HG03354 (cell line): ENCODE measurements around the gene ANKFY1.
A peak's percentile ranks its signal among the peaks of the same experiment; 100 is the strongest.

Experiments used
- ATAC-seq: cut with Tn5 transposase; IDR thresholded peaks from one replicate; pipeline ENCODE4 v1.9.1; 2021; ENCODE audit warnings: mild to moderate bottlenecking; ENCODE audit not compliant: unreplicated experiment, poor library complexity, severe bottlenecking

The ANKFY1 gene, protein sequence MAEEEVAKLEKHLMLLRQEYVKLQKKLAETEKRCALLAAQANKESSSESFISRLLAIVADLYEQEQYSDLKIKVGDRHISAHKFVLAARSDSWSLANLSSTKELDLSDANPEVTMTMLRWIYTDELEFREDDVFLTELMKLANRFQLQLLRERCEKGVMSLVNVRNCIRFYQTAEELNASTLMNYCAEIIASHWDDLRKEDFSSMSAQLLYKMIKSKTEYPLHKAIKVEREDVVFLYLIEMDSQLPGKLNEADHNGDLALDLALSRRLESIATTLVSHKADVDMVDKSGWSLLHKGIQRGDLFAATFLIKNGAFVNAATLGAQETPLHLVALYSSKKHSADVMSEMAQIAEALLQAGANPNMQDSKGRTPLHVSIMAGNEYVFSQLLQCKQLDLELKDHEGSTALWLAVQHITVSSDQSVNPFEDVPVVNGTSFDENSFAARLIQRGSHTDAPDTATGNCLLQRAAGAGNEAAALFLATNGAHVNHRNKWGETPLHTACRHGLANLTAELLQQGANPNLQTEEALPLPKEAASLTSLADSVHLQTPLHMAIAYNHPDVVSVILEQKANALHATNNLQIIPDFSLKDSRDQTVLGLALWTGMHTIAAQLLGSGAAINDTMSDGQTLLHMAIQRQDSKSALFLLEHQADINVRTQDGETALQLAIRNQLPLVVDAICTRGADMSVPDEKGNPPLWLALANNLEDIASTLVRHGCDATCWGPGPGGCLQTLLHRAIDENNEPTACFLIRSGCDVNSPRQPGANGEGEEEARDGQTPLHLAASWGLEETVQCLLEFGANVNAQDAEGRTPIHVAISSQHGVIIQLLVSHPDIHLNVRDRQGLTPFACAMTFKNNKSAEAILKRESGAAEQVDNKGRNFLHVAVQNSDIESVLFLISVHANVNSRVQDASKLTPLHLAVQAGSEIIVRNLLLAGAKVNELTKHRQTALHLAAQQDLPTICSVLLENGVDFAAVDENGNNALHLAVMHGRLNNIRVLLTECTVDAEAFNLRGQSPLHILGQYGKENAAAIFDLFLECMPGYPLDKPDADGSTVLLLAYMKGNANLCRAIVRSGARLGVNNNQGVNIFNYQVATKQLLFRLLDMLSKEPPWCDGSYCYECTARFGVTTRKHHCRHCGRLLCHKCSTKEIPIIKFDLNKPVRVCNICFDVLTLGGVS

DNA sequence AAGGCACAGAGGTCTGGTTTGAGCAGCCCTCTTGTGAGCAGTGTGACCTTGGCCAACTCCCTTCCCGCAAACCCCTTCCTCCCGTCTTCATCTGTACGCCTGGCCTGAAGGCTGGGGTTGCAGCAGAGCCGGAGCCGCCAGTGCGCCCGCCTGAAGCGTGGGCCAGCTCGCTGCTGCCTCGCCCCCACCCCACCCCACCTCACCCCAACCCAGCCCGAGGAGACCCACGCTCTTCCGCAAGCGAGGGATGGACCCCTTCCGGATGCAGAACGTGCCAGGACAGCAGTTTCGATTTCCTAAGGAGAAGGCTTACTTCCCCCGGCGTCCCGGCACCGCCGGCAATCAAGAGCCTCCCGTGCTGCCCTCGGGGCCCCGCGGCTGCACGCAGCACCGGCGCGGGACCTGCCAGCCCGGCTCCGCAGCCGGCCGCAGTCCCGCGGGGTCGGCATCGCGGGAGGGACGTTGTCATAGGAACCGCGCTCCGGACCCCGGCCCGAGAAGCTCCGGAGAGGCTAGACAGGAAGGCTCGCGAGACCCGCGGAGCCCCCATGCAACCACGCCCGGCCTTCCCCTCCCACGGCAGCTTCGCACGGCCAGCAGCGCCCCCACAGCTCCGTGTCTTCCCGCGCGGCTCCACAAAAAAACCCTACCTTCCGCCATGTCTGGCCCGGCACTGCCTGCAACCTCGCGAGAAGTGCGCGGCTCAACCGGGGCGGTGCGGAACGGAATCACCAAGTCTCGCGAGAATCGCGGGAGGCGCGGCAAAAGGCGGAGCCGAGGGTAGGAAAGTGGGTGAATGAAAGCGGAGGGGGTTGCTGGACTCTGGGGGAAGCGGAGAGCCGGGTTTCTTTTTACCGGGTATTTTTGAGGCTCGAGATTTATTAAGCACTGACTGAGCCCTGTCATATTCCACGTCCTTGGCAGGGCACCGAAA, at the start of gene ANKFY1:
ANKFY1 (minus strand) TSS at position 698 of the 934 bp plus-strand sequence; CDS start at position 660, 38 bp downstream.
- peak; percentile 94 for ATAC-seq

GRCh38 chr17:4310354-4311060, 46.7 kb upstream of the ANKFY1 start:
- no peak for ATAC-seq

GRCh38 chr17:4309897-4310296, 46.1 kb upstream of the ANKFY1 start:
- no peak for ATAC-seq

GRCh38 chr17:4307179-4307930, 43.6 kb upstream of the ANKFY1 start:
- no peak for ATAC-seq

DNA sequence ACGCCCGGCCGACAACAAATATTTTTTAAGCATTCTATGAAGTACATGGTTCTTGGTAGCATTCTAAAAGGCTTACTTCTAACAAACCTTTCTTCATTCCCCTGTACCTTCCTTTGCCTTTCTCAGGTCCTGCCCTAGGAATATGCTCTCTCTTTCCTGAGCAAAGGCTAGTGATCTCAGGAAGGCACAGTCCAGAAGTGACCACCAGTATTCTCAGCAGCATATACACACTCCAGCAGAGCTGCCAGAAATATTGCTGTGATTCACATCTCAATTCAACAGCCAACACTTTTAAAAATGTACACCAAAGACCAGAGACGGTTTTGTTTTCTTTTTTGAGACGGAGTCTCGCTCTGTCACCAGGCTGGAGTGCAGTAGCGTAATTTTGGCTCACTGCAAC, 41.4 kb upstream of the ANKFY1 start:
- ATAC-seq, result no peak

- ATAC-seq, result no peak
Measured at GRCh38 chr17:4304417-4305027, 40.7 kb upstream of the ANKFY1 start.

GRCh38 chr17:4301066-4301465, 37.3 kb upstream of the ANKFY1 start:
- ATAC-seq, result no peak

- ATAC-seq, result no peak
Measured at GRCh38 chr17:4297351-4297750, 33.6 kb upstream of the ANKFY1 start.

- no peak for ATAC-seq
Measured at GRCh38 chr17:4295686-4296085, 31.9 kb upstream of the ANKFY1 start.

- no peak for ATAC-seq
Measured at GRCh38 chr17:4293572-4293971, 29.8 kb upstream of the ANKFY1 start.

DNA sequence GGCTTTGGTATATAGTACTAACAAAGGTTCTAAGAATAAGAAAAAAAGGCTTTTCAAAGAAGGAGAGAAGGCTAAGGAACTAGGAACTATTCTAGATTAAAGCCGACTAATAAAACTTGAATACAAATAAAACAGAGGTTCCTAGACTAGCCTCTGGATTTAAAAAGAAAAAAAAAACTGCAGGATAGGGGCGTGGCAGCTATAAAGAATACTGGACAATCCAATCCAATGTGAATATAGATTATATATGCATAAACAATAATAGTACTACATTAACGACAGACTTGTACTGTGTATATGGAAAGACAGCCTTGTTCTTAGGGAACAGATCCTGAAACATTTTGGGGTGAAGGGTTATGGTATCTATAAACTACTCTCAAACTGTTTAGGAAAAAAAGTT, 23.9 kb upstream of the ANKFY1 start:
- ATAC-seq, result no peak

DNA sequence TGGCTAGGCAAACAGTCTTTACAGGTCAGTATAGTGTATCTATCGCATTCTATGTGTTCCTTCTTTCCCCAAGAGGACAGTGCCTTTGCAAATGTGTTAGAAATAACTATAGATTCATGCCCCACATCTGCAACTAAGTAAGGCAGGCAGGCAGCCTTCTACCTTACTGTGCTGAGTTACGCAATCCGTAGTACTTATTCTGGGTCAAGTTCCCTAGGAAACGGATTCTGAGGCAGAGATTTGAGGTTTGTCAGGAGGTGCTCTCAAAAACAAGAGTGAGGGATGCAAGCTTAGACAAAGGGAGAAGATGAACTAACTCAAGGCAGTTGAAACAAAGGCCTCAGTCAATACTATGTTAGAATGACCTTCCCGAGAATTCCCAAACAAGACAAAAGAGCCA, 12.7 kb upstream of the ANKFY1 start:
- no peak for ATAC-seq

DNA sequence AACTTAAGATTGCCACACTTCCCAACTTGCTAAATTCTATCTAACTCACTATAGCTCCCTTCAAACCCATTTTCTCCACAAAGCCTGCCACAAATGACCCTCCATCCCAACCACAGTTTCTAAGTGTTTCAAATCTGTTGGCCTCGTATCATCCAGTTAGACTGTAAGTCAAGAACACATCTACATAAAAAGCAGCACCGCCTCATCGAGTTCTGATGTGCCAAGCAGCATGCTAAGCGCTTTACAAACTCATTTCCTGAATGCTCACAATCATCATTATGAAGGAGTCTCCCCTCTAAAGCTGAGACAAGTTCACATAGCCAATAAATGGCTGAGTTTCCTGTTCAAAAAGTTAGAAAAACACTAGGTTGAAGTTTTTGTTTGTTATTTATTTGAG, 9.2 kb upstream of the ANKFY1 start:
- no peak for ATAC-seq

DNA sequence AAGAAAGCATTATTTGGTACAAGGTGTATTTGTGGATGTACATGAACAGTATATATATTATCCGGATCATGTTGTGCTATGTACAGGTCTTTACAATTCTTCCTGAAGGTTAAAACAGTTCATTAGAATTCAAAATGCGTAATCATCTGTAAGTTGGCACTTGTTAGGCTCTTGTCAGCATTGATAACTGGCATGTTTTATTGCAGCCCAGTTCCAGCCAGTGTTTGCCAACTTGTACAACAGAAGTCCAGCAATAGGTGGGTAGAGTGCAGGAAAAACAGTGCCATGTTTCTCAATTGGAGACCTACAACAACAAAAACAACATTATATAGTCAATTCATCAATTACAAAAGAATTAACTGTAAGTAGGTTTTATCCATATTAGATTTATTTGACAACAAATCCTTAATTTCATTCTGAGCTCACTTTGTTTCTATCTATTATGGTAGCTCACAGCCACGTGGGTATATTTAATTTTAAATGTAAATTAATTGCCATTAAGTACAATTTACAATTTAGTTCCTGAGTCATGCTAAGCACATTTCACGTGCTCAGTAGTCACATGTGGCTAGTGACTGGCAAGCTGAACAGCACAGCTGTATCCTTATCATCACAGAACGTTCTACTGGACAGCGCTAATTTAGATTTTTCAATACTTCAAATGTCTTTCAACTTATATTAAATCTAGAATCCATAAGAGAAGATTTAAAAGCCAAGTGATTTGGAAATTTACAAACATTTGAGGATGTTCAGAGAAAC, 8.6 kb upstream of the ANKFY1 start:
- no peak for ATAC-seq

DNA sequence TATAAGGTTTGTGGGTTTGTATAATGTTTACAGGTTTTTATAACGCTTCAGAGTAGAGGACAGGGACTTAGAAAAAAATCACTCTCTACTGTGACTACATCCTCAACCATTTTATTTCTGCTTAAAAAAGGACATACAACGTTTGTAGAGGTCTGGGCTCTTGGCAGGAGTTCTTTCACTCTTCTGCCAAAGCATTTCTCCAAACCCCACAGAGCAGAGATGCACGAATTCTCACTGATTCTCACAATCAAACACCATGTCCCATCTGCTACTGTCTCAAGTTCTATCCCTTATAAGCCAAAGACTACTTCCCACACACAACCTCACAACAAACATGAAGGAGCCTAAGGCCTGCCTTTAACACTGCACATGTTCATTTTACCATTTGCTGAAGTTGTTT, 7.0 kb upstream of the ANKFY1 start:
- no peak for ATAC-seq

- ATAC-seq, result no peak
Measured at GRCh38 chr17:4269915-4270314, 6.1 kb upstream of the ANKFY1 start.

- ATAC-seq, result no peak
Measured at GRCh38 chr17:4267402-4267801, 3.6 kb upstream of the ANKFY1 start.
